Smooth muscle cell (in vitro differentiated cells): Measurements from ENCODE around the gene LAMTOR3. TPM values are rescaled to one million over a fixed set of nuclear protein-coding genes. Genes with fewer than 3 reads are reported as not detected.

ENCODE experiments used
- DNase-seq: peaks from one replicate; lab custom pipeline; 2025; ENCODE audit not compliant: unreplicated experiment; lab: John Stamatoyannopoulos, UW
- H2AFZ ChIP-seq: fragments of 200-600 bp; sonication (generic); 2 replicates; pipeline ENCODE4 v1.6.0; 2016; ENCODE audit warnings: antibody characterized with exemption, low read depth, mild to moderate bottlenecking
- H3F3A ChIP-seq: fragments of 200-600 bp; sonication (generic); 2 replicates; pipeline ENCODE4 v1.6.0; 2017; ENCODE audit warnings: antibody characterized with exemption, low read depth
- H3K27ac ChIP-seq: fragments of 200-600 bp; sonication (generic); 2 replicates; pipeline ENCODE4 v1.5.1; 2016; ENCODE audit warnings: low read depth, mild to moderate bottlenecking
- H3K27me3 ChIP-seq: fragments of 200-600 bp; sonication (generic); 2 replicates; pipeline ENCODE4 v1.6.1; 2016; ENCODE audit warnings: low read depth, mild to moderate bottlenecking
- H3K36me3 ChIP-seq: fragments of 200-600 bp; sonication (generic); 2 replicates; pipeline ENCODE4 v1.5.1; 2016; ENCODE audit warnings: low read depth
- H3K4me1 ChIP-seq: fragments of 200-600 bp; sonication (generic); 2 replicates; pipeline ENCODE4 v1.5.1; 2016; ENCODE audit warnings: low read depth
- H3K4me2 ChIP-seq: fragments of 200-600 bp; sonication (generic); 2 replicates; pipeline ENCODE4 v1.6.0; 2016; ENCODE audit warnings: mild to moderate bottlenecking
- H3K4me3 ChIP-seq: fragments of 200-600 bp; sonication (generic); 2 replicates; pipeline ENCODE4 v1.5.1; 2016; ENCODE audit warnings: mild to moderate bottlenecking
- H3K79me2 ChIP-seq: fragments of 200-600 bp; sonication (generic); 2 replicates; pipeline ENCODE4 v1.6.0; 2016; ENCODE audit warnings: low read depth, mild to moderate bottlenecking
- H3K9ac ChIP-seq: fragments of 200-600 bp; sonication (generic); 2 replicates; pipeline ENCODE4 v1.6.0; 2016; ENCODE audit warnings: low read depth
- H3K9me3 ChIP-seq: fragments of 200-600 bp; sonication (generic); replicated peaks from 2 replicates; pipeline ENCODE4 v1.5.1; 2016; ENCODE audit warnings: low read depth
- H4K20me1 ChIP-seq: fragments of 200-600 bp; sonication (generic); 2 replicates; pipeline ENCODE4 v1.6.0; 2016; ENCODE audit warnings: low read depth
- WGBS: methylation state at CpG from one replicate; pipeline ENCODE4 v1.1.7; 2016; ENCODE audit warnings: low lambda C conversion rate; 5-methylcytosine and 5-hydroxymethylcytosine counted together
- polyA plus RNA-seq: library from polyadenylated mRNA; unstranded; fragments of >200 nt; fragmentation: Nextera tagmentation; extraction: Ambion mirVana; gene quantifications from 2 replicates; pipeline ENCODE4 v1.2.1, GENCODE V29; 2016
- total RNA-seq: library from RNA; depleted of rRNA; stranded (reverse); fragments of >200 nt; gene quantifications from 2 replicates; pipeline ENCODE4 v1.2.3, GENCODE V29; 2014
- TF ChIP-seq, protein P1 (sequence below): fragments of 200-600 bp; sonication (generic); IDR thresholded peaks from 2 replicates; pipeline ENCODE4 v1.5.1; 2017; ENCODE audit warnings: borderline replicate concordance, mild to moderate bottlenecking, antibody characterized with exemption; ENCODE audit not compliant: insufficient read depth, poor library complexity, severe bottlenecking

Gene LAMTOR3
- total and polyA plus RNA-seq, 2 experiments from 2014 or later, result 58.3 to 95.2 TPM

DNA sequence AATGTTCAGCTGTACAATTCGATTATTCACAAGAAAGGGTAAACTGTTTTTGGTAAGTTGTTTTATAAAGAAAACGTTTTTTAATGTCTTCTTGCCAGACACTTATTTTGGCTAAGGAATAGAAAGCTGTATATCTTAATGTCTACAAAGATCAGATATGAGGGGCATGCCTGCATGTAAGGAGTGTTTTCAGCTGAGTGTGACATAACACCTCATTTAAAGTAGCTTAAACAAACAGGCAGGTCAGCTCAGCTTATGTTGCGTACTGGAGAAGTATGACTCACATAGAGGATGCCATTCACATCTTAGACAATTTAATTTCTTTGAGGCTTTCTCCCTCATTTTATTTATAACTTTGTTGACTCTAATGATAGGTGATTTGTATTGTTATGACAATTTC is 30.4 kb downstream of the LAMTOR3 start:
- H3F3A ChIP-seq, result no peaks in the 10 kb centered on the region
- H3K4me2 ChIP-seq, result no peak overlapping the region
- H3K4me3 ChIP-seq, result no peak overlapping the region
- no peaks in the 10 kb centered on the region for H3K9me3 ChIP-seq
- 45% methylated on average over 3 of the region's 3 CpGs for WGBS
- TF ChIP-seq, protein P1, sequence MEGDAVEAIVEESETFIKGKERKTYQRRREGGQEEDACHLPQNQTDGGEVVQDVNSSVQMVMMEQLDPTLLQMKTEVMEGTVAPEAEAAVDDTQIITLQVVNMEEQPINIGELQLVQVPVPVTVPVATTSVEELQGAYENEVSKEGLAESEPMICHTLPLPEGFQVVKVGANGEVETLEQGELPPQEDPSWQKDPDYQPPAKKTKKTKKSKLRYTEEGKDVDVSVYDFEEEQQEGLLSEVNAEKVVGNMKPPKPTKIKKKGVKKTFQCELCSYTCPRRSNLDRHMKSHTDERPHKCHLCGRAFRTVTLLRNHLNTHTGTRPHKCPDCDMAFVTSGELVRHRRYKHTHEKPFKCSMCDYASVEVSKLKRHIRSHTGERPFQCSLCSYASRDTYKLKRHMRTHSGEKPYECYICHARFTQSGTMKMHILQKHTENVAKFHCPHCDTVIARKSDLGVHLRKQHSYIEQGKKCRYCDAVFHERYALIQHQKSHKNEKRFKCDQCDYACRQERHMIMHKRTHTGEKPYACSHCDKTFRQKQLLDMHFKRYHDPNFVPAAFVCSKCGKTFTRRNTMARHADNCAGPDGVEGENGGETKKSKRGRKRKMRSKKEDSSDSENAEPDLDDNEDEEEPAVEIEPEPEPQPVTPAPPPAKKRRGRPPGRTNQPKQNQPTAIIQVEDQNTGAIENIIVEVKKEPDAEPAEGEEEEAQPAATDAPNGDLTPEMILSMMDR, result no peak
- no peak overlapping the region for H2AFZ ChIP-seq
- no peak for DNase-seq
- H3K9ac ChIP-seq, result no peak overlapping the region
- H3K27ac ChIP-seq, result no peak overlapping the region
- no peaks in the 10 kb centered on the region for H3K79me2 ChIP-seq
- H4K20me1 ChIP-seq, result no peaks in the 10 kb centered on the region
- no peaks in the 10 kb centered on the region for H3K36me3 ChIP-seq
- H3K4me1 ChIP-seq, result no peaks in the 10 kb centered on the region
- no peaks in the 10 kb centered on the region for H3K27me3 ChIP-seq

DNA sequence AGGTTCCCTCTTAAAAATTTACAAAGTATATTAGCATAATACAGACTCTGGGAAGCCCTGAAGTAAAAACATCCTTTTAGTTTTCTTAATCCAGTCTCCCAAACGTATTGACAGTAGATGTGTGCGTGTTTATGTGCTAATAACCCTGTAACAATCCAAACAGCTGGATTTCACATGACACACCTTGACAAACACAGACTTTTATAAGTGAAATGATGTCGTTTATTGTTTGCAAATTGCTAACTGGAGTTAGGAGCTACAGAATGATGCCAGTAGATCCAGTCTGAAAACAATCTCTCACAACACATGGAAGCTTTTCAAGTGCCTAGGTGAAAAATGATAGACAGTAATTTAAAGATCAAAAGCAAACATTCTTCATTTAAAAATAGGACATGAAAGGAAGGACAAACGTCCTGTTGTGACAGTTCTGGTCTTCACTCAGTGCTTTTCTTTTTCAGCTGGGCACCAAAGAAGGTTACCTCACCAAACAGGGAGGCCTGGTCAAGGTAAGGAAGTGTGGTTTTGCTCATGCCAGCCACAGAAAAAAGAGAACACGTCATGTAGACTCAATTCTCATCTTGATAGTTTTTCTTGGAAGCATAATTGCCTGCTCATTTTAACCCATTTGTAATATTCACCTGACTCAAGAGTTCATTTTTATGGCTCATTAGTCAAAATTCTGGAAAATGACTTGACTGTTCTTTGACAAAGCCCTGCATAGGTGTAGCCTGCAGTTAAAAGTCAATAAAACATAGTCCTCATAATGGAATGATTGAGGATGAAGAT is 32.9 kb downstream of the LAMTOR3 start:
- H3K36me3 ChIP-seq, result no peaks in the 10 kb centered on the region

DNA sequence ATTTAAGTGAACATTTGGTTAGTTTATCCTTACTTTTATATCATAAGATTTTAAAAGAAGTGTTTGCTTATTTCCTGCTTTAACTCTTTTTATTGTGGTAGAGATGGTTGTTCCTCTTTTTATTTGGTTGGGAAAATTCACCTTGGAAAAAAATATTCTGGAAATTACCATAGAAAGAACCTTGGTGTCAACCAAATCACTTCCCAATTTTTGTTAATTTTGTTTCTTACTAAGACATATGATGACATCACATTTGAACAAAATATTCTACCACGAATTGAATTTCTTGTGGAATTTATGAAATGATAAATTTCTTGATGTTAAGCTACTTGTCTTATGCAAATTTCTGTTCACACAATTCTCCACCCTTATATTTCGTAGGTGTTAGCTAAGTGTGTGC is 33.7 kb downstream of the LAMTOR3 start:
- Histone ChIP-seq H3K36me3 (no peaks in the 10 kb centered on the region), H3K4me1 (no peaks in the 10 kb centered on the region), H2AFZ (no peak overlapping the region), H3K27me3 (no peaks in the 10 kb centered on the region), H4K20me1 (no peaks in the 10 kb centered on the region), H3K4me2 (no peak overlapping the region), H3F3A (no peaks in the 10 kb centered on the region), H3K79me2 (no peaks in the 10 kb centered on the region), H3K9me3 (no peaks in the 10 kb centered on the region), H3K4me3 (no peak overlapping the region), H3K9ac (no peak overlapping the region), H3K27ac (no peak overlapping the region)
- 85% methylated on average over 2 of the region's 2 CpGs for WGBS
- TF ChIP-seq, protein P1, result no peak
- no peak for DNase-seq

More for the DNA sequence above, 32.9 kb downstream of the LAMTOR3 start:
- Histone ChIP-seq H3K4me3 (no peak overlapping the region), H3F3A (no peaks in the 10 kb centered on the region), H3K9ac (no peak overlapping the region), H3K27ac (no peak overlapping the region), H3K4me2 (no peak overlapping the region), H2AFZ (no peak overlapping the region), H3K4me1 (no peaks in the 10 kb centered on the region), H3K9me3 (no peaks in the 10 kb centered on the region), H4K20me1 (no peaks in the 10 kb centered on the region), H3K79me2 (no peaks in the 10 kb centered on the region), H3K27me3 (no peaks in the 10 kb centered on the region)
- WGBS, result 73% methylated on average over 5 of the region's 5 CpGs
- no peak for DNase-seq
- TF ChIP-seq, protein P1, result no peak

DNA sequence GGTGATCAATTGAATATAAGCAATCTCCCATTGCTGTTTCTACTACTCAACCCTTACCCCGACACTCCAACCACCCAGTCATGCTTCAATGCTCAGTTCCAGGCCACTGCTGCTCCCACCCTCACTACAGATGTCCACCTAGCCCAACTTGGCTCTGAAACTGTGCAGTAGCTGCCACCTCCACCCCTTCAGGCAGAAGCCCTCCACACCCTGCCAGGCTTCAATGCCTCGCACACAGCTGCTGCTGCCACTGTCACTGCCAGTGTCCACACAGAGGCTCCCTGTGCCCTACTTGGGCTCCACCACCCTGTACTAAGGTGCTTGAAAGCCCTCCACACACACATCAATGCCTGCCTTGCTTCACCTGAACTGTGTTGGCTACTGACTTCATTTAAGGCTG is 34.6 kb downstream of the LAMTOR3 start:
- H3K36me3 ChIP-seq, result no peaks in the 10 kb centered on the region
- TF ChIP-seq, protein P1, result no peak
- no peak overlapping the region for H3K4me2 ChIP-seq
- 86% methylated on average over 2 of the region's 2 CpGs for WGBS
- H3K27me3 ChIP-seq, result no peaks in the 10 kb centered on the region
- H3K9me3 ChIP-seq, result no peaks in the 10 kb centered on the region
- no peak overlapping the region for H3K27ac ChIP-seq
- H3K4me1 ChIP-seq, result no peaks in the 10 kb centered on the region
- no peak for DNase-seq
- no peak overlapping the region for H3K9ac ChIP-seq
- no peak overlapping the region for H3K4me3 ChIP-seq
- no peaks in the 10 kb centered on the region for H3F3A ChIP-seq
- H2AFZ ChIP-seq, result no peak overlapping the region
- H3K79me2 ChIP-seq, result no peaks in the 10 kb centered on the region
- no peaks in the 10 kb centered on the region for H4K20me1 ChIP-seq
